ENCODE data around the gene SHISAL2B.

DNA sequence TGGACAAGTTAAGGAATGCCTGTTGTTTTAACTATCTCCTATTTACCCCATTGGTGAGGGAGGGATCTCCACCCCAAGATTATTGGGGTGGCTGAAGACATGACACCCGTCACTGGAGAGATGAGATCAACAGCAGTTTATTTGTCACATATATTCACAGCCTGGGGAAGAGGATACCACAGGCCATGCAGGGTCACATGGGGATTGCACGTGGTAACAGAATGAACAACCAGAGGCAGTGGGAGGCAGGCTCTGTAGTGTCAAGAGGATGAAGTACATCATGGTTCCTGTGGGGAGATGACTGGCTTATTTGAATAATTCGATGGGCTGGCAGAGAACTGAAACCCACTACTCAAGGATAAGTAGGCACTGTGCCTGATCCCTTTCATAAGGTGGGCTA, 18.6 kb upstream of the SHISAL2B start:
- TF ChIP-seq CTCF (IDR thresholded peaks at IDR 0.05) (no peak), POLR2A (IDR thresholded peaks at IDR 0.05) (no peak)

All from right lobe of liver (tissue), 4 donors.